Esophagus squamous epithelium (tissue), 5 donors: ENCODE results near the gene BAIAP2L2. TPM values are rescaled to one million over a fixed set of nuclear protein-coding genes. Genes with fewer than 3 reads are reported as not detected.

ENCODE experiments used
- DNase-seq: peaks from one replicate; lab custom pipeline; 2025; lab: John Stamatoyannopoulos, UW
- H3K27ac ChIP-seq, 4 donors: fragments of 200-600 bp; sonication (generic); one replicate each; pipeline ENCODE4 v1.5.1; 2016 to 2019; ENCODE audit warnings: mild to moderate bottlenecking in 1 of 4
- H3K27me3 ChIP-seq, 4 donors: fragments of 200-600 bp; sonication (generic); 1 replicate in 3 of 4; 2 replicates in 1 of 4; pipeline versions ENCODE4 v1.5.1 to v1.6.0; 2017 to 2021; ENCODE audit warnings: antibody characterized with exemption in 1 of 4
- H3K36me3 ChIP-seq, 3 donors: fragments of 200-600 bp; sonication (generic); one replicate each; pipeline ENCODE4 v1.5.1; 2016 to 2019
- H3K4me1 ChIP-seq, 3 donors: fragments of 200-600 bp; sonication (generic); one replicate each; pipeline ENCODE4 v1.5.1; 2017 to 2019
- H3K4me3 ChIP-seq, 4 donors: fragments of 200-600 bp; sonication (generic); 1 replicate in 3 of 4; 2 replicates in 1 of 4; pipeline ENCODE4 v1.5.1; 2016 to 2019; ENCODE audit warnings: mild to moderate bottlenecking in 2 of 4, moderate library complexity in 1 of 4
- H3K9me3 ChIP-seq, 3 donors: fragments of 200-600 bp; sonication (generic); one replicate each; pipeline ENCODE4 v1.5.1; 2016 to 2019
- CTCF ChIP-seq, 6 experiments: fragments of 450-650 bp in 4 of 6; fragments of 200-600 bp in 2 of 6; sonication (generic) in 2 of 6; IDR thresholded peaks; one replicate each; pipeline ENCODE4 v1.5.1; 2016 to 2019; ENCODE audit warnings: antibody characterized with exemption in 6 of 6, mild to moderate bottlenecking in 4 of 6, moderate library complexity in 4 of 6
- POLR2A ChIP-seq, 4 donors: fragments of 450-650 bp; IDR thresholded peaks; one replicate each; pipeline ENCODE4 v1.6.1; 2017; ENCODE audit warnings: antibody characterized with exemption in 4 of 4, mild to moderate bottlenecking in 4 of 4, moderate library complexity in 3 of 4
- WGBS, 2 donors: methylation state at CpG; one replicate each; pipeline ENCODE4 v1.1.5; 2018; 5-methylcytosine and 5-hydroxymethylcytosine counted together
- intact Hi-C: fragments of 100-400 bp; cut with DNase I; formaldehyde crosslinking; loops from one replicate; pipeline ENCODE4 v1.15.0; 2022
- total RNA-seq, 4 donors: library from RNA; depleted of rRNA; stranded (reverse); fragments of >200 nt; gene quantifications; one replicate each; pipeline ENCODE4 v1.1.0, GENCODE V29; 2016
- donor health status: DM: yes; HTN: yes; CAD: no.

Gene BAIAP2L2
- total RNA-seq, 4 donors from 2014 or later = 0.26 to 4.8 (median 2.8) TPM

DNA sequence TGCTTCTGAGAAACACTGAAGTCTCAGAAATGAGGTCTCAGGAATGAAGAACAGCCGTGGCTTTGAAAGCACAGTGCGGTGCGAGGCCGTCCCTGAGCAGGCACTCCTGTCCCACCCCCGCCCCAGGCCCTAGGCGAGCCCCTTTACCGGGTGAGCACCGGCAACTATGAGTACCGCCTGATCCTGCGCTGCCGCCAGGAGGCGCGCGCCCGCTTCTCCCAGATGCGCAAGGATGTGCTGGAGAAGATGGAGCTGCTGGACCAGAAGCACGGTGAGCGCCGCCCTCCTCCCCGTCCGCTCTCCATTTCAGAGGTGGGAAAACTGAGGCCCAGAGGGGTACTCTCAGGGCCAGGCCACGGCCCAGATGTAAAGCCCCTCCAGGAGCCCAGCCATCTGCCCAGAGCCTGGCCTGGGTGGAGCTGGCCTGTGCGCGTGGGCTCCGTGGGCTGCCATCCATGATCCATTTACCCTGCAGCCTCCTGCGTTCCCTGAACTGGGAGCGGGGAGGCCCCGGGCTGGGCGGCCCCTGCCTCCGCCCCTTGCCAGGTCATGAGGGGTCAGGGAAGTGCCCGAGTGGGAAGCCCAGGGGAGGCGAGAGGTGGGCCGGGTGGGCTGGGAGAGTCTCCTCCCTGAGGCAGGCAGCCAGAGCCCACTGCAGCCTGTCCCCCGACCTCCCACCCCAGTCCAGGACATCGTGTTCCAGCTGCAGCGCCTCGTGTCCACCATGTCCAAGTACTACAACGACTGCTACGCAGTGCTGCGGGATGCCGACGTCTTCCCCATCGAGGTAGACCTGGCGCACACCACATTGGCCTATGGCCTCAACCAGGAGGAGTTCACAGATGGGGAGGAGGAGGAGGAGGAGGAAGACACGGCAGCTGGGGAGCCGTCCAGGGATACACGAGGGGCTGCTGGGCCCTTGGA is 36.0 kb downstream of the BAIAP2L2 start:
- H3K27me3 ChIP-seq = no peaks in the 10 kb centered on the region
- intact Hi-C loops = no loop called here
- no peak for DNase-seq
- TF ChIP-seq POLR2A (IDR thresholded peaks at IDR 0.05) = no peak
- TF ChIP-seq CTCF (IDR thresholded peaks at IDR 0.05) = peak in 1 of 6 experiments; percentile 33
- no peak overlapping the region for H3K27ac ChIP-seq
- H3K9me3 ChIP-seq = no peaks in the 10 kb centered on the region
- WGBS, 2 donors = 92 to 100% methylated on average over 6 to 16 of the region's 47 CpGs
- peaks cover 0 to 10% (median 7%) of the 10 kb centered on the region in 3 donors for H3K4me1 ChIP-seq
- no peak overlapping the region for H3K4me3 ChIP-seq
- peaks cover 17 to 71% (median 18%) of the 10 kb centered on the region in 3 donors for H3K36me3 ChIP-seq

DNA sequence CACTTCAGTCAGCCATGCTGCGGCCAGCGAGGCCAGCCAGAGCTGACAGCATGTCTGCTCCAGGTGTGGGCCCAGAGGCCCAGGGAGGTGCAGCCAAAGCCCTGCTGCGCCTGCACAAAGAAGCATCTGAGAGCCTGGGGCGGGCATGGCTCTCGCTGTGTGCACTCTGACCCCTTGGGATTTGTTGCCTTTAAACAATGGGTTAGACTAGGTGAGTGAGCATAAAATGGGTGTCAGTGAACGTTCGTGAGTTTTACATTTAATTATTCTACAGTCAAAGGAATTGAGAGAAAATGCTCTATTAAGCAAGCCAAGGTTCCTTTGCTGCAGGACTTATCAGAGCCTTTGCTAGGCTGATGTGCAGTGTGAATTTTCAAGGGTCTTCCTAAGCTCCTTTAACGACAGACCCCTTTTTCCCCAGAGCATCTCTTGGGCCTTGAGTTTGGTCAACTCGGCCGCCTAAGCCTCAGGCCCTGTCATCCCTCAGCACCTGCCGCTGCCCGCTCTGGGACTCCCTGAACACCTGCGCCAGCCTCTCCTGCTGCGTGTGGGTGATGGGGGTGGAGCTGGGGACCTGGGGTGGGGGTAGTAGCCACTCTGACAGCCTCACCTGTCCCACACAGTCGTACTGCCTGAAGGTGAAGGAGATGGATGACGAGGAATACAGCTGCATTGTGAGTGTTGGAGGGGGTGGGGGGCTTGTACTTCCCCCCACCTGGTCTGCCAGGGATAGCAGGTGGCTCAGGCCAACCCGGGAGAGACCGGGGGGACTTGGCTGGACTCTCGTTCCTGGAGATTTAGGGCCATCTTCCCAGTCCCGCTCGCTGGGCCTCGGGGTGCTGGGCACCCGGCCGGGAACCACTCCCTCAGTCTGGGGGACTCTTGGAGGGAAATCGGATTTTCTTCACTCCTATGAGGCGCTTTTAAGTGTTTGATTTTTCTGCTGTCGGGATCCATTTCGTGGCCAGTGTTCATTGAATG is 37.0 kb downstream of the BAIAP2L2 start:
- Histone ChIP-seq H3K36me3 (peaks cover 21 to 81% (median 27%) of the 10 kb centered on the region in 3 donors), H3K4me1 (peaks cover 0 to 20% (median 7%) of the 10 kb centered on the region in 3 donors), H3K9me3 (no peaks in the 10 kb centered on the region), H3K4me3 (no peak overlapping the region), H3K27ac (no peak overlapping the region), H3K27me3 (no peaks in the 10 kb centered on the region)
- DNase-seq = no peak
- TF ChIP-seq CTCF (IDR thresholded peaks at IDR 0.05) = no peak
- TF ChIP-seq POLR2A (IDR thresholded peaks at IDR 0.05) = no peak
- intact Hi-C loops = no loop called here
- 83 to 97% methylated on average over 13 to 18 of the region's 28 CpGs for WGBS, 2 donors

DNA sequence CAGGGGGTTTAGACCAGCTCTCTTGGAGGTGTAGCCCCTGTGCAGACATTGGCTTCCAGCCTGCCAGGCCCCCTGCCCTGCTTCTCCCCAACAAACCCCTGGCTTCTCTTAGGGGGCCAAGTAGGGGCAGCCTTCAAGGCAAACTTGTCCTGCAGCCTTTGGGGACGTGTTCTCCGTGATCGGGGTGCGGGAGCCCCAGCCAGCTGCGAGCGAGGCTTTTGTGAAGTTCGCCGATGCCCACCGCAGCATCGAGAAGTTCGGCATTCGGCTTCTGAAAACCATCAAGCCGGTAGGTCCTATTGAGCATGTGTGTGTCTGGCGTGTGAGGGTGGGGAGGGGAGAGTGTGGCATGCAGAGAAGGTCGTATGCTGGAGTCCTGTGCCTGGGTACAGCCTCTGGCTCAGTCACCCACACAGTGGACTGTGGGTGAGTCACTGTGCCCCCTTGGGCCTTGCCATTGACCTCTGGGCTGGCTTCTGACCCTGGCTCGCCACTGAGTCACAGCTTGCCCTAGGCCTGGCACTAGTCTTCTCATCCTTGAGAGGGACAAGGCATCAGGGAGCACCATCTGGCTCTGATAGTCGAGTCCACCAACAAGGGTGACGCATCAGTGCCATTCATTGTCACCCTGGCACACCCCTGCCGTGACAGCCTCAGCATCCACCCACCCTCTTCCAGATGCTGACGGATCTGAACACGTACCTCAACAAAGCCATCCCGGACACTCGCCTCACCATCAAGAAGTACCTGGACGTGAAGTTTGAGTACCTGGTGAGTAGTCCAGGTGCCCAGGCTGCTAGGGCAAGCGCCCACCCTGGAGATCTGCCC is 37.9 kb downstream of the BAIAP2L2 start:
- no peak overlapping the region for H3K4me3 ChIP-seq
- H3K4me1 ChIP-seq = peaks cover 0 to 22% (median 7%) of the 10 kb centered on the region in 3 donors
- intact Hi-C loops = no loop called here
- peaks cover 21 to 90% (median 27%) of the 10 kb centered on the region in 3 donors for H3K36me3 ChIP-seq
- H3K9me3 ChIP-seq = no peaks in the 10 kb centered on the region
- TF ChIP-seq POLR2A (IDR thresholded peaks at IDR 0.05) (no peak), CTCF (IDR thresholded peaks at IDR 0.05) (no peak)
- WGBS, 2 donors = 89 to 93% methylated on average over 7 to 19 of the region's 25 CpGs
- no peak overlapping the region for H3K27ac ChIP-seq
- H3K27me3 ChIP-seq = no peaks in the 10 kb centered on the region
- no peak for DNase-seq

DNA sequence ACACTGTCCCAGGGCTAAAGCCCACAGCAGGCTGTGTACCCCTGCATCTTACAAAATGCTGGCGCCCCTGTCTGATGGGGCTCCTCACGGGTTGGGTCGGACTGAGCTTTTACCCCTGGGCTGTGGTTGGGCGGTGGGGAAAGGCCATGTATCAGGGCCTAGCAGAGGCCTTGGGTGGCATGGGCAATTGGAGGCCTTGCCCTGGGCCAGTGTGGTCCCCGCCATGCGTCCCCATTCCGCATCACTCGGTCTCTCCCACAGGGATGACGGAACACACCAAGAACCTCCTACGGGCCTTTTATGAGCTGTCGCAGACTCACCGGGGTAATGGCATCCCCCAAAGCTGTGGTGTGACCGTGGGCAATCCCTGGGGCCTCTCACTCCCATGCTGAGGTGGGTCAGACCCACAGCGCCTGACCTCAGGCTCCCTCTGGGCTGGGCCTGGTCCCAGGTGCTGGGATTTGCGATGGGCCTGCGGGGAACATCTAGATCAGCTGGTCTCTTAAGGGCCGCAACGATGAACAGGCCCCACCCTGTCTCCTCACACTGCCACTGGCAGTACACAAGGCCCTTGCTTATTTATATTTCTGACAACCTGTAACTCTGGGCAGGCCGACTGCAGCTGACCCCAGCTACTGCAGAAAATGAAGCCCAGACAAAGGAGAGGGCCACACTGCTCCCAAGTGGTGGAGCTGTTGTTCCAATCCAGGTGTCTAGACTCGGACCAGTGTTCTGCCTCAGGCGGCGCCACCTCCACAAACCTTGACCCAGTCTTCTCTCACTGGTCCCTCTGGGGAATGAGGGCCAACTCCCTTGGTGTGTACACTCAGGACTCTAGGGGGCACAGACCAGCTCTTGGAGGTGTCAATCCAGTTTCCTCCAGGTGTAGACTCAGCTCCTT is 38.8 kb downstream of the BAIAP2L2 start:
- H3K36me3 ChIP-seq = peaks cover 25 to 98% (median 27%) of the 10 kb centered on the region in 3 donors
- intact Hi-C loops = no loop called here
- H3K27me3 ChIP-seq = no peaks in the 10 kb centered on the region
- peaks cover 0 to 22% (median 7%) of the 10 kb centered on the region in 3 donors for H3K4me1 ChIP-seq
- TF ChIP-seq CTCF (IDR thresholded peaks at IDR 0.05) (no peak), POLR2A (IDR thresholded peaks at IDR 0.05) (no peak)
- WGBS, 2 donors = 92 to 94% methylated on average over 7 to 12 of the region's 22 CpGs
- H3K4me3 ChIP-seq = no peak overlapping the region
- no peak for DNase-seq
- no peak overlapping the region for H3K27ac ChIP-seq
- H3K9me3 ChIP-seq = no peaks in the 10 kb centered on the region
